GM12872 (cell line): Measurements from ENCODE around the gene COX4I2.

ENCODE experiments used
- TF ChIP-seq, protein P1 (sequence below): IDR thresholded peaks from 3 replicates; pipeline ENCODE4 v1.5.1; 2011; ENCODE audit warnings: low read depth, mild to moderate bottlenecking, low read length, moderate library complexity; ENCODE audit not compliant: insufficient read depth

Gene COX4I2

DNA sequence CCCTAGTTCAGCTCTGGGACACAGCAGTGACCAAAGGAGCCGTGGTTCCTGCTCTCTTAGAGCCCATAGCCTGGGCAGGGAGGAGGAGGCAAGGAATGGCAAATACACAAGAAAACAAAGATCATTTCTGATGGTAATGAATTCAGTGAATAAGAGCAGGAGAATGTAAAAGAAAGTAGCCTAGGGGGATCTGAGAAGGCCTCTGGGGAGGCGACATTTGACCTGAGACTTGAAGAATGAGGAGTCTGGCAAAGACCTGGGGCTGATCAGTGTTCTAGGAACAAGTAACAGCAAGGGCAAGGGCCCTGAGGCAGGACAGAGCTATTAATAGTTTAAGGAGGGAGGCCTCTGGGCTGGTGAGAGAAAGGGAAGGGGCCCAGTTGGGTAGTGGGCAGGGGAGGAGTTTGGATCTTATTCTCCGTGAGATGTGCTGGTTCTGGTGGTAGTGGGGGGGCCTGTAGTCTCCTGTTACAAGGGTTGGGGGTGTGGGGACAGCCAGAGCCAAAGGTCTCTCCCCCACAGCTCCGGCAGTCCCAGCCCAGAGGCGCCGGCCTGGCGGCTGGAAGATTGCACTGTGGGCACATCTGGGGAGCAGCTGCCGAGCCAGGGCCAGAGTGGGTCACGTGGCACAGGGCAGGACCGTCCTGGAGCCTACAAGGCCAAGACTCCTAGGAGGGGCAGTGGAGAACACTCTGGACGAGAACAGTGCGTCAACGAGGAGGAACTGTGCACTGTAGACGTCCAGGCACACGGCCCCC is 41.9 kb upstream of the COX4I2 start:
- TF ChIP-seq, protein P1, sequence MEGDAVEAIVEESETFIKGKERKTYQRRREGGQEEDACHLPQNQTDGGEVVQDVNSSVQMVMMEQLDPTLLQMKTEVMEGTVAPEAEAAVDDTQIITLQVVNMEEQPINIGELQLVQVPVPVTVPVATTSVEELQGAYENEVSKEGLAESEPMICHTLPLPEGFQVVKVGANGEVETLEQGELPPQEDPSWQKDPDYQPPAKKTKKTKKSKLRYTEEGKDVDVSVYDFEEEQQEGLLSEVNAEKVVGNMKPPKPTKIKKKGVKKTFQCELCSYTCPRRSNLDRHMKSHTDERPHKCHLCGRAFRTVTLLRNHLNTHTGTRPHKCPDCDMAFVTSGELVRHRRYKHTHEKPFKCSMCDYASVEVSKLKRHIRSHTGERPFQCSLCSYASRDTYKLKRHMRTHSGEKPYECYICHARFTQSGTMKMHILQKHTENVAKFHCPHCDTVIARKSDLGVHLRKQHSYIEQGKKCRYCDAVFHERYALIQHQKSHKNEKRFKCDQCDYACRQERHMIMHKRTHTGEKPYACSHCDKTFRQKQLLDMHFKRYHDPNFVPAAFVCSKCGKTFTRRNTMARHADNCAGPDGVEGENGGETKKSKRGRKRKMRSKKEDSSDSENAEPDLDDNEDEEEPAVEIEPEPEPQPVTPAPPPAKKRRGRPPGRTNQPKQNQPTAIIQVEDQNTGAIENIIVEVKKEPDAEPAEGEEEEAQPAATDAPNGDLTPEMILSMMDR: no peak

DNA sequence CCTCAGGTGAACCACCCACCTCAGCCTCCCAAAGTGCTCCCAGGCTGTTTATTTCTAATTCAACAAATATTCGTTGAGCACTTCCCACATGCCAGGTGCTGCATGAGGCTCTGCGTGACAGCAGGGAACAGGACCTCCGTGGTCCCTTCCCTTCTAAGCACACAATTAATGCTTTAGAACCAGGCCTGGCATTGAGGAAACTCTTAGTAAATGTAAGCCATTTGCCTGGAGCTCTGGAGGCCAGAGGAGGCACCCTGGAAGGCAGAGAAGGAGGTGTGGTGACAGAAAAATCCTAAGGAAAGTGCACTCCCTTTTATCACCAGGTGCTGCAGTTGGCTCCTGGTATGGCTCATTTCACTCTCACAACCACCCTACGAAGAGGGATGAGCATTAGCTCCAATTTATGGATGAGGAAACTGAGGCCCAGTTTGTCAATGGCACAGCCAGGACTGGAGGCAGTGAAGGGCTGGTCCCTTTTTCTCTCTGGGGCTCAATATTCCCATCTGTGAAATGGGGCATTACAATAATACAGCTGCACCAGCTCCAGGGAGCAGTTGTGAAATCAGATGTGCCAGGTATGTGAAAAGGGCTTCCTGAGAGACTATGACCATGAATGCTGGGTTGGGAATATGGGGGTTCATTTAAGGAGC is 40.8 kb upstream of the COX4I2 start:
- TF ChIP-seq, protein P1: no peak

DNA sequence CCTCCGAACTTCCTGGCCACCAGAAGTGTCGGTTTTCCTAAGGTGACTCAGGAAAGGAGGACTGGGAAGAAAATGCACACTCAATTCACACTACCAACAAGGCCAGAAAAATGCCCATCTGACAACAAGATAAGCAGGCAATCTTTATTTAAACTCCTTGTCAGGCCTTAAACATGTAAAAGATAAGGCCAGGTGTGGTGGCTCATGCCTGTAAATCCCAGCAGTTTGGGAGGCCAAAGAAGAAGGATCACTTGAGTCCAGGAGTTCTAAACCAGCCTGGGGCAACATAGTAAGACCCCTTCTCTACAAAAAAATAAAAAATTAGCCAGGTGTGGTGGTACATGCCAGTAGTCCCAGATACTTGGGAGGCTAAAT is 40.2 kb upstream of the COX4I2 start:
- TF ChIP-seq, protein P1: no peak

DNA sequence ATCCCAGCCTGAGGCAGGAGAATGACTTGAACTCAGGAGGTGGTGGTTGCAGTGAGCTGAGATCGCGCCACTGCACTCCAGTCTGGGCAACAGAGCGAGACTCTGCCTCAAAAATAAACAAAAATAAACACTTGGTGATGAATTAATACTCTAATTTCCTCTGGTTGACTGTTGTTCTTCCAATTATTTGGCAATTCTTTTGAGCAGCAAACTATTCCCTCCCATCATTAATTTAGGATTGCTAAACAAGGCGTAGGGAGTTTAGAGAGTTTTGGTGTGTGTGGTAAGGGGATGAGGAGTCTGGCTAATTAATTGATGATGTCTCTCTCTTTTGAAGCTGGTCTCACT is 35.3 kb upstream of the COX4I2 start:
- TF ChIP-seq, protein P1: no peak

DNA sequence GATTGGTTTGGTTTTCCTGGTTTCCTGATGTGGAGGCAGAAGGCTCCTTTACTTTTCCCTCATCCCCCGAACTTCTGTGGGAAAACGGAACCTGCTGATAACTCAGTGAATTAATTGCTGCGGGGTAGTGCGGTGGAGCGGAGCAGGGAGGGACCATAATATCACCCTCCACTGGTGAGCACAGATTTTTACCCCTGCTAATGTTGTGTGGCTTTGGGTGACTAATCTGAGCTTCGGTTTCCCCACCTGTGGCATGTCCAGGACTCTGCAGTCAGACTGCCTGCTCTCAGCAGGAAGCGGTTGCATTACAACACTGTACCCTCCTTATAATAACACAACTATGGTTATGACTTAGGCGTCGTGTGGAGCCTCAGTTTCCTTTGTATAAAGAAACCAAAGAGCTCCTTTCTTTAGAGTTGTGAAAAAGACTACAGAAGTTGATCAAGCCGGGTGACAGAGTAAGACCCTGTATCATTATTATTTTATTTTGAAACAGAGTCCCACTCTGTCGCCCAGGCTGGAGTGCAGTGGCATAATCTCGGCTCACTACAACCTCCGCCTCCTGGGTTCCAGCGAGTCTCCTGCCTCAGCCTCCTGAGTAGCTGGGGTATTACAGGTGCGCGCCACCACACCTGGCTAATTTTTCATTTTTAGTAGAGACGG is 34.8 kb upstream of the COX4I2 start:
- TF ChIP-seq, protein P1: no peak

DNA sequence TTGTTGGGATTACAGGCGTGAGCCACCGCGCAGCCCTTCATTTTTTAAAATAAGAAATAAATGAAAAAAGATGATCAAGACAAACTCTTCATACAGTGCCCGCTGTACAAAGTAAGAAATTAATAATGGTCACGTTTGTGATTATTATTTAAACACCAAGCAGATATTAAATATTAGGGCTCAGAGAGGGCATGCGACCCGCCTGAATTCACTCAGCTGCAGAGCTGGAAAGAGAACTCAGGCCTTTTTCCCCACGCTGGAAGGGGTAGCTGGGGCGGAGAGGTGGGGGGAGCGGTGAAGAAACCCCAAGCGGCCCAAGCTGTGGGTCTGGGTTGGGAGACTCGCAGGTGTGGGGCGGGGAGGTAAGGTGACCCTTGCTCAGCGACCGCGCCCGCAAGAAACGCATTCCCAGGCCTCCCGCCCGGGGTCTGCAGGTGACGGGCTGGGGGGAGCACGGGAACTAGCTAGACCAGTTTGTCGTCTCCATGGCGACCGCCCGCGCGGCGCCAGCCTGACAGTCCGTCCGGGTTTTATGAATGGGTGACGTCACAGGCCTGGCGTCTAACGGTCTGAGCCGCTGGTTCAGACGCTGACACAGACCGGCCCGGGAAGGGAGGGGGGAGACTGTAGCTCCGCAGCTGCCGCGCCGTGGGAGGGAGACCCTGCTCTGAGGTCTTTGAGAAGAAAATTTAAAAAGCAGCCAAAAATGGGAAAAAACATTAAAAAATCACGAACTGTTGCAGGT is 33.7 kb upstream of the COX4I2 start:
- TF ChIP-seq, protein P1: no peak

DNA sequence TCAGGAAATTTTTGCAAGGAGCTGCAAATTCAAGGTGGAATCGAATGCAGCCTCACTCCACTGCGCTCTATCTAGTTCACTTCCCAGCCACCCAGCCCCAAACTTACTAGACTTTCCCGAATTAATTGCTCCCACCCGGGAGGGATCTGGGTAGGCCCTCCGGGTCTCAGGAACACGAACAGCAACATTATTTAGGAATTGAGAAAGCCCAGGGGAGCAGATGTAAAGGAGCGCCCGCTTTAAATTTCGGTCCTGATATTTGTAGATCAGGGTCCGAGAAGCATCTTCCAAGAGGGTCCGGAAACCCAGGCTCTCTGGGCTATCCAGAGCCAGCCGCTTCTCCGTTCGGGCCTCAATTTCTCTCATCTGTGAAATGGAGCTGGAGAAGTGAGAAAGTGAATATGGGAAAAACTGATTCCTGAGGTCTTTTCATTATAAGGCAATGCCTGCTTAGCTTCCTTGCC is 33.1 kb upstream of the COX4I2 start:
- TF ChIP-seq, protein P1: no peak
